ENCODE measurements around the gene NSMF. TPM values are rescaled to one million over a fixed set of nuclear protein-coding genes. Genes with fewer than 3 reads are reported as not detected.

The NSMF gene
- polyA plus RNA-seq, 1 donor (not counting 4 experiments of a cell fraction or from before 2014, with no cell fraction given) = 29.5 TPM

- H3K4me1 ChIP-seq (ENCODE audit: control insufficient read depth, extremely low read depth, insufficient read depth, low read length) = no peaks in the 10 kb centered on the region
- H4K20me1 ChIP-seq (ENCODE audit: control insufficient read depth, extremely low read depth, insufficient read depth, low read length) = no peaks in the 10 kb centered on the region
- H3K4me3 ChIP-seq (ENCODE audit: control insufficient read depth in 2 of 3, extremely low read depth in 1 of 3, insufficient read depth in 2 of 3, low read depth in 1 of 3, low read length in 3 of 3) = no peak overlapping the region
- H3K27ac ChIP-seq (ENCODE audit: control insufficient read depth, insufficient read depth, low read length) = no peak overlapping the region
- no peaks in the 10 kb centered on the region for H3K36me3 ChIP-seq (ENCODE audit: control insufficient read depth in 2 of 2, extremely low read depth in 1 of 2, insufficient read depth in 2 of 2, low read length in 2 of 2)
- DNase-seq (ENCODE audit: low read depth, low spot score) (no peak), FAIRE-seq (no peak)
- H3K79me2 ChIP-seq (ENCODE audit: control insufficient read depth, insufficient read depth, low read length) = no peaks in the 10 kb centered on the region
- dilution Hi-C loops (cut with MboI; ENCODE audit: extremely low pct_ligation_motif_present, low sequenced_read_pairs) = no loop called here
- no peak overlapping the region for H3K4me2 ChIP-seq (ENCODE audit: control insufficient read depth, extremely low read depth, insufficient read depth, low read depth, low read length)
- TF ChIP-seq EZH2 (IDR thresholded peaks at IDR 0.05; ENCODE audit: low read length) = no peak
- TF ChIP-seq CTCF (optimal IDR thresholded peaks at IDR 0.05 in 1 of 3, IDR thresholded peaks at IDR 0.05 in 1 of 3, conservative IDR thresholded peaks at IDR 0.05 in 1 of 3; ENCODE audit: extremely low read depth in 1 of 3, insufficient read depth in 2 of 3, low read length in 3 of 3) = no peak
- H2AFZ ChIP-seq (ENCODE audit: control insufficient read depth, low read length) = no peak overlapping the region
- no peak overlapping the region for H3K9ac ChIP-seq (ENCODE audit: control insufficient read depth, extremely low read depth, insufficient read depth, low read length)
- H3K9me3 ChIP-seq (ENCODE audit: control insufficient read depth, low read depth, low read length) = no peaks in the 10 kb centered on the region
- H3K9me1 ChIP-seq (ENCODE audit: control insufficient read depth, extremely low read depth, insufficient read depth, low read length) = no peaks in the 10 kb centered on the region
- H3K27me3 ChIP-seq (ENCODE audit: control insufficient read depth, extremely low read depth, insufficient read depth, low read length) = no peaks in the 10 kb centered on the region
These were observed 37.7 kb upstream of the NSMF start for GRCh38 chr9:137496601-137497375.

GRCh38 chr9:137494550-137495351 is 35.6 kb upstream of the NSMF start:
- H4K20me1 ChIP-seq (ENCODE audit: control insufficient read depth, extremely low read depth, insufficient read depth, low read length) = no peaks in the 10 kb centered on the region
- dilution Hi-C loops (cut with MboI; ENCODE audit: extremely low pct_ligation_motif_present, low sequenced_read_pairs) = no loop called here

More at GRCh38 chr9:137494550-137495351, 35.6 kb upstream of the NSMF start:
- Histone ChIP-seq H3K4me2 (ENCODE audit: control insufficient read depth, extremely low read depth, insufficient read depth, low read depth, low read length) (no peak overlapping the region), H3K4me1 (ENCODE audit: control insufficient read depth, extremely low read depth, insufficient read depth, low read length) (no peaks in the 10 kb centered on the region), H3K36me3 (ENCODE audit: control insufficient read depth in 2 of 2, extremely low read depth in 1 of 2, insufficient read depth in 2 of 2, low read length in 2 of 2) (no peaks in the 10 kb centered on the region), H3K27me3 (ENCODE audit: control insufficient read depth, extremely low read depth, insufficient read depth, low read length) (no peaks in the 10 kb centered on the region), H3K9ac (ENCODE audit: control insufficient read depth, extremely low read depth, insufficient read depth, low read length) (no peak overlapping the region), H3K9me1 (ENCODE audit: control insufficient read depth, extremely low read depth, insufficient read depth, low read length) (no peaks in the 10 kb centered on the region), H2AFZ (ENCODE audit: control insufficient read depth, low read length) (no peak overlapping the region), H3K4me3 (ENCODE audit: control insufficient read depth in 2 of 3, extremely low read depth in 1 of 3, insufficient read depth in 2 of 3, low read depth in 1 of 3, low read length in 3 of 3) (no peak overlapping the region), H3K79me2 (ENCODE audit: control insufficient read depth, insufficient read depth, low read length) (no peaks in the 10 kb centered on the region), H3K27ac (ENCODE audit: control insufficient read depth, insufficient read depth, low read length) (no peak overlapping the region), H3K9me3 (ENCODE audit: control insufficient read depth, low read depth, low read length) (no peaks in the 10 kb centered on the region)
- DNase-seq (ENCODE audit: low read depth, low spot score) (no peak), FAIRE-seq (no peak)
- TF ChIP-seq CTCF (optimal IDR thresholded peaks at IDR 0.05 in 1 of 3, IDR thresholded peaks at IDR 0.05 in 1 of 3, conservative IDR thresholded peaks at IDR 0.05 in 1 of 3; ENCODE audit: extremely low read depth in 1 of 3, insufficient read depth in 2 of 3, low read length in 3 of 3) (no peak), EZH2 (IDR thresholded peaks at IDR 0.05; ENCODE audit: low read length) (no peak)

Data from keratinocyte (primary cell).